Activated CD4-positive, CD25-positive, alpha-beta regulatory T cell treated with anti-CD3 and anti-CD28 coated beads, Interleukin-2, amount 50 U/mL, for 24 hours (primary cell): ENCODE results near the gene MMADHC.

Experiments used
- ATAC-seq, 2 donors: fragments of 150-1000 bp; cut with Tn5 transposase; one replicate each; pipeline ENCODE4 v1.10.0; 2021; ENCODE audit warnings: mild to moderate bottlenecking in 1 of 2, moderate library complexity in 1 of 2

MMADHC gene

GRCh38 chr2:149587220-149587949 lies at the start of gene MMADHC:
Gene MMADHC, minus strand, starts transcription at chr2:149587775. Its CDS starts 678 bp downstream, at chr2:149587097.
- ATAC-seq, result peak; percentile 98 to 99

DNA sequence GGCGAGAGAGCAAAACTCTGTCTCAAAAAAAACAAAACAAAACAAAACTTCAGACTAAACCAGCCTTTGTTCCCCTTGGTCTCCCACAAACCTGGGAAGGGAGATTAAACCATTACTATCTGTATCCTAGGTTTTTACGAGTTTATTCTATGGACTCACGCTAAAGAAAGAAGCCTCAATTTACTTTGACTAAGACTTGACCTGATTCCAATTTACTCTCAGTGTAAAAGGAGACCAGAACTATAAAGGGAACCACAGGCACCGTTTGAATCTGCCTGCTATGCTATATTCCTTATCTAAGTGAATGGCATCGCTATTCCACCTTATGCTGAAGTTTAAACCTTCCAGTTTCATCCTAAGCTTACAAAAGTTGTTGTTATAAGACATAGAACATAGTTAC lies 46.5 kb upstream of the MMADHC start:
- no peak for ATAC-seq

GRCh38 chr2:149630445-149630844 lies 42.9 kb upstream of the MMADHC start:
- no peak for ATAC-seq

- no peak for ATAC-seq
Measured at GRCh38 chr2:149629026-149629425, 41.5 kb upstream of the MMADHC start.

- ATAC-seq, result no peak
Measured at GRCh38 chr2:149627111-149627801, 39.7 kb upstream of the MMADHC start.

GRCh38 chr2:149625671-149626070 lies 38.1 kb upstream of the MMADHC start:
- ATAC-seq, result no peak

GRCh38 chr2:149625271-149625670 lies 37.7 kb upstream of the MMADHC start:
- no peak for ATAC-seq

DNA sequence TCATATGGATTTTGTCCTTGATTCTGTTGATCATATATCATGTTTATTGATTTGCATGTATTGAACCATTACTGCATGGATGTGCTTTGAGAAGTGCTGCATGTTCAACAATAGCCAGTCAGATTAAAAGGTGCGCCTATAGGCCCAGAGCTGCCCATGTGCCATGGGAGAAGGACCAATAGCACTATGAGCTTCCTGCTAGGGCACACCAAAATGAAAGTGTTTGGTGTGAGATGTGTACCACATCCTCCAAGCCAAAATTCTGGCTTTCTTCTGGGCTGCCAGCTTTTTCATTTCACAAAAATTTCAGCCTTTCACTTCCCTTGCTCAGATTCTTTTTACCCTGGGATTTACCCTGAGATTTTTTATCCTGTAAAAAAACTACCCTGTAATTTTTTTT lies 34.8 kb upstream of the MMADHC start:
- ATAC-seq, result no peak

DNA sequence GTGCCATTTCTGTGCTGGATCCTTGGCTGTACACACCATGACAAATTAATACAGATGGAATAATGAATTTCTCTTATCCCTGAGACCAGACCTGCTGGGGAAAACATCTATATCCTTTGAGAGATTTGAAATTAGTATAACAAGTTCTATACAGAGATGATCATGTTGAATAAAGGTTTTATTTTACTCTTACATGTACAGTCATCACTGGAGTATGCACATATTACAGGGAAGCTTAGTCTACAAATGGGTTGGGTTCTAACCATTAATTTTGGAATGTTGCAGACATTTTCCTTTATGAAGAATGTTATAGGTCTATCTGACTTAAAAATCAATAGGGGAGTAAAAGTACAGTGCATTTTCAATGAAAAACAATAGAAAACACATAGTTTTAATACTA lies 29.9 kb upstream of the MMADHC start:
- ATAC-seq, result no peak

GRCh38 chr2:149616681-149617456 lies 29.3 kb upstream of the MMADHC start:
- no peak for ATAC-seq

- ATAC-seq, result no peak
Measured at GRCh38 chr2:149613704-149614103, 26.1 kb upstream of the MMADHC start.

DNA sequence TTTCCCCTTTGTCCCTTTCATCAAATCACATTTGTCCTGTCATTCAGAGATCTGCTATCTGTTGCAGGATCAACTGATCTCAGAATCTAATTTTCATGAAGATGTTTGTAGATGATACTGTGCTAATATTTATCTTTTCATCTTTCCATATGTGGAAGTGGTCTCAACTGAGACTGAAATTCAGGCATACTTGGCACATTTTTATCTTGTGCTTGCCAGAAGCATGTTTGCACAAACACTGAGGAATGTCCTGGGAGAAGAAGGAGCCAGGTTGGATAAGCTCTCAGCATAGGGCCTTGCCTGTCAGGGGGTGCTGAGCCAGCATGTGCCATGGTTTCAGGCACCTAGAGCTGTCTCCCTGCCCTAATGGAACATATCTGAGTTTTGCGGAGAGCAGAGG lies 24.5 kb upstream of the MMADHC start:
- ATAC-seq, result no peak

- ATAC-seq, result no peak
Measured at GRCh38 chr2:149611100-149611820, 23.7 kb upstream of the MMADHC start.

- no peak for ATAC-seq
Measured at GRCh38 chr2:149606251-149606811, 18.8 kb upstream of the MMADHC start.

- no peak for ATAC-seq
Measured at GRCh38 chr2:149603248-149603647, 15.7 kb upstream of the MMADHC start.

DNA sequence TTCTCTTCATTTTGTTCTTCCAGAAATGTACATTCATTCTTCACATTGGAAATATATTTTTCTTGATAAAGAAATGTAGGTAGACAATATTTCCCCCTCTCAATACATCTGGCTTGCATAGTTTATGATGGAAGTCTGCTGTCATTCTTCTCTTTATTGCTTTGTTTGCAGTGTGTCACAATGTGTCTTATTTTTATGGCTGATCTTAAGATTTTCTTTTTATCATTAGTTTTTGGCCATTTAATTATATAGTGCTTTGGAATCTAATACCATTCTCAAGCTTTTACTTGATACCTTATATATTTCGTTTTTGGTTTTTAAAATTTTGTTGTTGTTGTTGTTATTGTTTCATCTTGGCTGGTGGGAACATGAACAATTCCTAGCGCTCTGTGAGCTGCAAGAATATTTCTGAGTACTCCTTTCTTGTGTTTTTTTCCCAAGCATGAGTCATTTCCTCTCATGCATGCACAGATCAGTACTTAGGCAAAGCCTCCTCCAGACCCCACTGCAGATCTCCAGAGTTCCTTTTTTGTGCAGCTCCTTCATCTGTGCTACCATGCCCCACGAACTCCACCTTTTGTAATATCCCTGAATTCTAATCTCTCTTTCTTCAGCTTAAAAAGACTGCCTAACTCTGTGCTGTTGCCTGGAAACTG lies 13.7 kb upstream of the MMADHC start:
- no peak for ATAC-seq

DNA sequence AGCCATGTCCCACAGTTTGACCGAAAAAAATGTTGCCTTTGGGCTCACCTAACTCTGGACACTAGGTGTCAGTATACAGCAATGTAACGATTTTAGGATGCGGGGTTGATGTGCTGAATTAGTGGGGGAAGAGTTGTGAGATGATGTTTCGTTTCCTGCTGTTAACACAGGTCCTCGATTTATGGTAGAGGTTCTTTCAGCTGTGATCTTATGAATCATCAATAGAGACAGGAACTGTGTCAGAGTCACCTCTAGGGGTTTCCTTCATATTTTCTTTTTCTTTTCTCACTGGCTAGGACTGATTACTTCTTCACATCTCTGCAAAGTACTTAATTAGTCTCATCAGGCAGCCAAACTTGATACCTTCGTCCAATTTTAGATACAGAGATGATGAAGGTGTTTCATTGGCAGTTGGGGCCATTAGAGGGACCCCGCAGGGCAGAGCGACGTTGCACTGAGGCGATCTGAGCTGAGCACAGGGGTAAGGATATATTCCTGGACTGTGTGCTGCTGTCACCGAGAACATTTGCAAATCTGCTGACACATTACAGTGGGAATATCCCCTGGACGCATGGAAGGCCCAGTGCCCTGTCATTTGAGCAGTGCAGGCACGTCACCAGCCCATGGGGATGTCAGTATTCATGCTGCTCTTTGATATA lies 10.2 kb upstream of the MMADHC start:
- ATAC-seq, result peak; percentile 100

DNA sequence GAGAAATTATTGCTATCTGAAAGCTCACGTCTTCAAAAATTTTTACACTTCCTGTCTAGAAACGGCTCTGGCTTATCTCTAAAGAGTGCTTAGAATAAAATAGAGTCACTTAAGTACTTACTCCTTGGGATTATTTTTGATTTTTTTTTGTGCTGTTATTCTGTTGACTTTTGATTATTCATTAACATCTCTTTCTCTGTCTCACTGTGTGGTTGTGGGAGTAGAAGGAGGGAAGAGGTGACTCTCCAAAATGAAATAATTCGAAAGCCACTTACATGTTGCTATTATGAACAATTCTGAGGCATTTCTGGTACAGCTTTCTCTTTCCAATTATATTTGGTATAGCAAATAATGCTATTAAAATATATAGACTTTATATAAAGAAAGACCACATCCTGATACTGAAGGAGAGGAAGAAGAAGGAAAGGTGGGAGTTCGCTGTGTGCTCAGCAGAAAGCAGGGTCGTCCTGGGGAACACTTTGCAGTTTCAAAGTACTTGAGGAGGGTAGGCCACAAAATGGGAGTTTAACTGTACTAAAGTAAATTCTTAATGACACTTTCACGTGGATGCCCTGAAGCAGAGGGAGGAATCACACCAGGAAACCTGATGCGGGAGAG lies 9.6 kb upstream of the MMADHC start:
- ATAC-seq, result no peak

GRCh38 chr2:149596471-149596870 lies 8.9 kb upstream of the MMADHC start:
- ATAC-seq, result no peak

DNA sequence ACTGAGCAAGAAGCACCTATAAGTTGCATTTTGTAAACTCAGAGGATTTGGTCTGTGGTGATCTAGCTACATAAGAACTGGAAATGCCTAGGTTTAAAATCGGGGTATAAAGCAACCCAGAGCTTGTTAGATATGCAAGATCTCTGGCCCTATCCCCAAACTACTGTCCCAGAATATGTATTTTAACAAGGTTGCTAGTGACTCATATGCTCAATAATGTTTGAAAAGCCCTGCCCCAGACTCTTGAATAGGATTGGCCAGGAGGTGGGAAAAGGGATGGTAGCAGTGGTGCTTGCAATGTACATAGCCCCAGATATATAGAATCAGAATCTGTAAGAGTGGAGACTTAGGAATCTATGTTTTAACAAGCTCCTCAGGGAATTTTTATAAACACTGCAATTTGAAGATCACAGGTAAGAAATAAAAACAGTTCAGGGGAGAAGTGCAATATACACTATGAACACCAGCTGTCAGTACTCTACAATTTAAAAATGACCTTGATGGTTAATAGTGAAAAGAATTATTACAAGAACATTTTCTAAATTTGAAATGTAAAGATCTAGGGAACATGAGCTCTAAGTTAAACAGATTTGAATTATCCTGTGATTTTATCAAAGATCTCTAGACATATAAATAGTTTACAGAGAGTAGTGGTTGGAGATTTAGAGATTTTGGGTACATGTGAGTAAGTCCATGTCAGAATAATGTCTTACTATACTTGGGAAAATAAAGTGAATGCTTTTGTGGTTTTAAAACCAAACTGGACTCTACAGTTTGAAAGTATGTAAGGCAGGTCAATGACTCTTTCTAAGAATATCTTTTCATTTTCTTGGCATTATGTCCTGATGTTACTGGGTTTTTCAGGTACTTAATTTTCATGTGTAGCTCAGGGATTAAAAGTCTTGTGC lies 7.7 kb upstream of the MMADHC start:
- ATAC-seq, result no peak
